HG03571 (cell line): ENCODE data around the gene HSPA12B.

Source experiments
- ATAC-seq: cut with Tn5 transposase; IDR thresholded peaks from one replicate; pipeline ENCODE4 v1.9.1; 2021; ENCODE audit not compliant: unreplicated experiment

HSPA12B gene

GRCh38 chr20:3744806-3745685 lies 12.6 kb downstream of the HSPA12B start:
- no peak for ATAC-seq

GRCh38 chr20:3745686-3746173 lies 13.2 kb downstream of the HSPA12B start:
- ATAC-seq, result no peak

- no peak for ATAC-seq
These were observed 15.0 kb downstream of the HSPA12B start for GRCh38 chr20:3747471-3747870.

GRCh38 chr20:3748073-3748472 lies 15.6 kb downstream of the HSPA12B start:
- ATAC-seq, result no peak

GRCh38 chr20:3749087-3749688 lies 16.7 kb downstream of the HSPA12B start:
- no peak for ATAC-seq

- ATAC-seq, result no peak
These were observed 17.4 kb downstream of the HSPA12B start for GRCh38 chr20:3749689-3750531.

- ATAC-seq, result no peak
These were observed 18.8 kb downstream of the HSPA12B start for GRCh38 chr20:3751305-3751674.

- no peak for ATAC-seq
These were observed 19.3 kb downstream of the HSPA12B start for GRCh38 chr20:3751675-3752385.

- no peak for ATAC-seq
These were observed 19.9 kb downstream of the HSPA12B start for GRCh38 chr20:3752386-3752759.

GRCh38 chr20:3753098-3753497 lies 20.6 kb downstream of the HSPA12B start:
- ATAC-seq, result no peak

GRCh38 chr20:3753501-3754275 lies 21.2 kb downstream of the HSPA12B start:
- no peak for ATAC-seq

GRCh38 chr20:3754276-3754630 lies 21.8 kb downstream of the HSPA12B start:
- ATAC-seq, result no peak

- no peak for ATAC-seq
These were observed 22.8 kb downstream of the HSPA12B start for GRCh38 chr20:3755269-3755668.

GRCh38 chr20:3755814-3756480 lies 23.5 kb downstream of the HSPA12B start:
- no peak for ATAC-seq

GRCh38 chr20:3757268-3757667 lies 24.8 kb downstream of the HSPA12B start:
- ATAC-seq, result no peak

GRCh38 chr20:3758566-3758965 lies 26.1 kb downstream of the HSPA12B start:
- ATAC-seq, result no peak

- no peak for ATAC-seq
These were observed 26.9 kb downstream of the HSPA12B start for GRCh38 chr20:3759316-3759823.

GRCh38 chr20:3759884-3760283 lies 27.4 kb downstream of the HSPA12B start:
- no peak for ATAC-seq

- no peak for ATAC-seq
These were observed 28.3 kb downstream of the HSPA12B start for GRCh38 chr20:3760655-3761348.
